Left colon (tissue), 2 donors: ENCODE data around the gene PARD3. TPM values are rescaled to one million over a fixed set of nuclear protein-coding genes. Genes with fewer than 3 reads are reported as not detected.
"Not testable (repeated sequence)": the region's sequence is repeated elsewhere in the genome, so short reads cannot be mapped to it uniquely, and the experiment has no call there.

Source experiments
- ATAC-seq: fragments of 200-7000 bp; cut with Tn5 transposase; one replicate; pipeline ENCODE4 v1.9.1; 2020; ENCODE audit warnings: mild to moderate bottlenecking, moderate library complexity
- DNase-seq, 2 donors: peaks; one replicate each; pipeline ENCODE4 v3.0.0-alpha.2; 2020
- intact Hi-C, 2 donors: fragments of 100-400 bp; cut with DNase I in 1 of 2; cut with micrococcal nuclease in 1 of 2; formaldehyde crosslinking; loops; one replicate each; pipeline versions ENCODE4 v1.11.2 to v1.14.0; 2022; cut with DNase I, micrococcal nuclease
- total RNA-seq, 2 donors: library from RNA; stranded (reverse); fragmentation: NEBNext Ultra II Directional; extraction: Animal tissue kit (Norgen Biotek cat#: 25700); gene quantifications; one replicate each; pipeline ENCODE4 v1.2.1, GENCODE V29; 2021
- donor health status: DM: no; HTN: no; CAD: no.
- donor health status: DM: yes; HTN: yes; CAD: no.

The PARD3 gene
- total RNA-seq, 2 donors from 2014 or later, result 45.5 to 52.9 TPM

- DNase-seq (no peak), ATAC-seq (no peak)
- intact Hi-C loops, result no loop called here
These were observed 731.5 kb downstream of the PARD3 start for GRCh38 chr10:34083567-34083966.

- ATAC-seq (no peak), DNase-seq (no peak)
- intact Hi-C loops, result no loop called here
These were observed 733.1 kb downstream of the PARD3 start for GRCh38 chr10:34081948-34082347.

DNA sequence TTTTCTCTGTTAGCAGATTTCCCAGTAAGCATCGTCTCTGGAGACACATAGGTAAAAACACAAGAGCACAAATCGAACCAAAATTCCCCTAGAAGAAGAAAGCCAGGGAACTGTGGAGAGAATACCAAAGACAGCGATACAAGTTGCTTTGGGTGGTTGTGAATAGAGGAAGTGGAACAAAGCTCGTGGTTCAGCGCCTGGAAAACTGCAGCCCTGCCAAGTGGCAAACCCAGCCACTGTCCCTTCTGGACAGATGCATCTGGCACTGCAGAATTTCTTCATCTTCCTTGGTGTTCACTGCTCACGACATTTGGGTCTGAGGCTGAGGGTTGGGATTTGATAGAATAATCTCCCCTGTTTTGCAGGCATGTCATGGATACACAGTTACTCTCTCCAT, 733.8 kb downstream of the PARD3 start:
- DNase-seq, result no peak
- intact Hi-C loops, result no loop called here
- no peak for ATAC-seq

GRCh38 chr10:34080485-34081346, 734.4 kb downstream of the PARD3 start:
- intact Hi-C loops, result no loop called here
- DNase-seq (no peak), ATAC-seq (no peak)

DNA sequence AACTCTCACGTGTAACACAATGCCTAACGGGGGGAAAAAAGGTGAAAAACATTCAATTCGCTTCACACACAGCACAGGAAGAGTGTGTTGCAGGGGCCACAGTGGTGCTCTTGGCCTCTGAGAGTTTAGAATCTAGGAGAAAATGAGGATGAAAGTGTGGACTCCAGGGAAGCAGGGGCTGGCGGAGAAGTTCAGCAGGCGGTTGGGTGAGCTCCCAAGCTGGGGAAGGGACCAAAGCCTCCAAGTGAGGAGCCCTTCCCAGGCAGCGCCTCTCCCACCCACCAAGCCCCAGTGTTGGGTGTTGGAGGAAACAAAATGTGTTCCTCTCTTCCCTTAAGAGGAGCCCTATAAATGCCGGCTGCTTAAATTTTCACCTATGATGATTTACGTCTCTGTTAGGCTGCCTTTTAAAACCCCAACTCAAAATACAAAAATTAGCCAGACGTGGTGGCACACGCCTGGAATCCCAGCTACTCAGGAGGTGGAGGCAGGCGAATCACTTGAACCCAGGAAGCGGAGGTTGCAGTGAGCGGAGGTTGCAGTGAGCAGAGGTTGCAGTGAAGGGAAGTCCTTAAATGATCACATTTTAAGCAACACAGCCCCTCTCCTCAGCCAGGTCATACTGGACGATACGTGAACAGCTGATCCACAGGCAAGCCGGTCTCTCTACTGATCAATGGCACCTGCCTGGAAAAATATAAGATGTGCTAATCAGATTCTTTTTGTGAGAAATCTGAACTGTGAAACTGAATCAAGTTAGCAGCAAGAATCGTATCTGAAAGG, 735.2 kb downstream of the PARD3 start:
- DNase-seq (no peak), ATAC-seq (no peak)
- intact Hi-C loops, result no loop called here

- intact Hi-C loops, result no loop called here
- no peak for ATAC-seq
- DNase-seq, result no peak
These were observed 736.2 kb downstream of the PARD3 start for GRCh38 chr10:34078745-34079470.

GRCh38 chr10:34078017-34078744, 736.9 kb downstream of the PARD3 start:
- intact Hi-C loops, result no loop called here
- no peak for ATAC-seq
- no peak for DNase-seq

DNA sequence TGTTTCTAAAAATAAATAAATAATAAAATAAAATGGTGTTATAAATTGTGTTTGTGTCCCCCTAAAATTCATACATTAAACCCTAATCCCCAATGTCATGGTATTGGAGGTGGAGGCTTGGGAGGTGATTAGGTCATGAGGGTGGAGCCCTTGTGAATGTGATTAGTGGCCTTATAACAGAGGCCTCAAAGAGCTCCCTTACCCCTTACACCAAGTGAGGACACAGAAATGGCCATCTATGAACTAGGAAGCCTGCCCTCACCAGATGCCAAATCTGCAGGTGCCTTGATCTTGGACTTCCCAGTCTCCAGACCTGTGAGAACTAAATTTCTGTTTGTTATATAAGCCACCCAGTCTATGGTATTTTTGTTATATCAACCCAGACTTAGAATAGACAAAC, 738.7 kb downstream of the PARD3 start:
- DNase-seq (no peak), ATAC-seq (no peak)
- intact Hi-C loops, result no loop called here

DNA sequence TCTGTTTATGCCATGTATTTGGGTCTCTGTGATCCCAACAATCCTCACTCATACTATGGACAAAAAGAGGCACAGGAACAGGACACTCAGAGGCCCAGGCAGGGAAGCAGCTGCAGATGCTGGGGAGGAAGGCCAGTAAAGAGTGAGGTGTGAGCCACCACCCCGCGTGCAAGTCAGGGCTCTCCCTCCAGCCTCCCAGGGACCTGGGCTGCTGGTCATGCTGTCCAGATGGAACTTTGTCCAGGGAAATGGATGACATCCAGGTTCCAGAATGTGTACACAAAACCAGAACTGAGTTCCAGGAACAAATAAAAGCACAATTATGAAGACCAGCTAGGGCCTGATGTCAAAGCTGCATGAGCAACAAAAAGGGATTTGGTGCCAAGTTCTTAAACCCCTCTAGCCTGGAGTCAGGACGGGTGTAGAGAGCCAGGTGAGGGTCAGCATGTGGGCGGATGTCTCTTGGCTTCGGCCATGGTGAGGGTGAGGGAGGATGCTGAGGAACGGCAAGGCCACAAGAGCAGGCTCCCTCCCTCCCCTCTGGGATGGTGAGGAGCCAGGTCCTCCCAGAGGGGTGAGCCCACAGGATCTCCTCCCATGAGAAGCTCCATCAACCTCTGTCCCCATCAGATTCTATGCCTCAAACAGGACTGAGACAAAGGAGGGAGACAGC, 739.7 kb downstream of the PARD3 start:
- DNase-seq, result no peak
- no peak for ATAC-seq
- intact Hi-C loops, result no loop called here

- intact Hi-C loops, result no loop called here
- DNase-seq, result no peak
- no peak for ATAC-seq
These were observed 741.0 kb downstream of the PARD3 start for GRCh38 chr10:34074051-34074450.

- DNase-seq, result not testable (repeated sequence)
These were observed 747.4 kb downstream of the PARD3 start for GRCh38 chr10:34067741-34068140.

GRCh38 chr10:34063592-34063991, 751.5 kb downstream of the PARD3 start:
- ATAC-seq (no peak), DNase-seq (no peak)
- intact Hi-C loops, result no loop called here

More at GRCh38 chr10:34067741-34068140, 747.4 kb downstream of the PARD3 start:
- ATAC-seq, intact Hi-C loops: not testable (repeated sequence)

DNA sequence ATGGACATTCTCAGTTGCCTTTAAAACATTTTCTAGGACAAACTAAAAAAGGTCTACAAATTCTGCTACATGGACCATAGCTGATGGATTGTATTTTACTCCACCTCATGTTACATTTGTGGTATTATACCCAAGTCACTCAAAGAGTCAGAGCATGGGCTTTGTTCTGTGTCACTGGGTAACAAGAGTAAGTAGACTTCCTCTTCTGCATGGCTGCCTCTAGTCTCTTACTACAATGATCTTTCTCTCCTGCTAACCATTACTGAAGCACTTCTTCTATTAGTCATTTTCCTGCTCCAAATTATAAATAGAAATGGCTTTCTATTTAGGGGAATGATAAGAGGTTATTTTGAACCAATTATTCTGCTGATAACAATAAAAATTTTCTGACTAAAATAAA, 753.3 kb downstream of the PARD3 start:
- no peak for DNase-seq
- intact Hi-C loops, result no loop called here
- no peak for ATAC-seq
